Suprapubic skin (tissue), 4 donors: ENCODE measurements around the gene LMX1A. TPM values are rescaled to one million over a fixed set of nuclear protein-coding genes. Genes with fewer than 3 reads are reported as not detected.

Experiments
- DNase-seq, 2 donors: peaks; one replicate each; pipeline ENCODE4 v3.0.0-alpha.2; 2019; ENCODE audit warnings: low spot score in 2 of 2
- H3K27ac ChIP-seq: fragments of 200-600 bp; sonication (generic); one replicate; pipeline ENCODE4 v1.5.1; 2019
- H3K27me3 ChIP-seq: fragments of 200-600 bp; sonication (generic); one replicate; pipeline ENCODE4 v1.5.1; 2019
- H3K36me3 ChIP-seq: fragments of 200-600 bp; sonication (generic); one replicate; pipeline ENCODE4 v1.5.1; 2019
- H3K4me1 ChIP-seq: fragments of 200-600 bp; sonication (generic); one replicate; pipeline ENCODE4 v1.5.1; 2019
- H3K4me3 ChIP-seq: fragments of 200-600 bp; sonication (generic); one replicate; pipeline ENCODE4 v1.5.1; 2019; ENCODE audit warnings: mild to moderate bottlenecking
- H3K9me3 ChIP-seq: fragments of 200-600 bp; sonication (generic); one replicate; pipeline ENCODE4 v1.5.1; 2019
- CTCF ChIP-seq, 2 donors: fragments of 200-600 bp in 1 of 2; fragments of 450-650 bp in 1 of 2; sonication (generic) in 1 of 2; IDR thresholded peaks; one replicate each; pipeline ENCODE4 v1.5.1; 2016 to 2019; ENCODE audit warnings: antibody characterized with exemption in 2 of 2, mild to moderate bottlenecking in 1 of 2, moderate library complexity in 1 of 2
- EP300 ChIP-seq: sonication (generic); formaldehyde crosslinking; IDR thresholded peaks from one replicate; pipeline ENCODE4 v1.6.1; 2017; ENCODE audit warnings: antibody characterized with exemption
- POLR2A ChIP-seq, 2 donors: fragments of 450-650 bp; IDR thresholded peaks; one replicate each; pipeline ENCODE4 v1.6.1; 2017; ENCODE audit warnings: antibody characterized with exemption in 2 of 2, mild to moderate bottlenecking in 2 of 2, moderate library complexity in 2 of 2
- POLR2AphosphoS5 ChIP-seq, 3 donors: sonication (generic); formaldehyde crosslinking; IDR thresholded peaks; one replicate each; pipeline ENCODE4 v1.6.1; 2017; ENCODE audit warnings: antibody characterized with exemption in 3 of 3
- WGBS: methylation state at CpG from one replicate; pipeline ENCODE4 v1.1.5; 2018; 5-methylcytosine and 5-hydroxymethylcytosine counted together
- total RNA-seq, 4 donors: library from RNA; depleted of rRNA; stranded (reverse); fragments of >200 nt; gene quantifications; one replicate each; pipeline ENCODE4 v1.1.0, GENCODE V29; 2016

LMX1A gene
- total RNA-seq, 4 donors from 2014 or later = 0.44 TPM; not detected in 3

GRCh38 chr1:165290148-165290547 is 66.4 kb downstream of the LMX1A start:
- no peaks in the 10 kb centered on the region for H3K27me3 ChIP-seq
- TF ChIP-seq POLR2A (IDR thresholded peaks at IDR 0.05) (no peak), CTCF (IDR thresholded peaks at IDR 0.05) (peak in 1 of 2 donors; percentile 16)
- H3K36me3 ChIP-seq = no peaks in the 10 kb centered on the region
- H3K9me3 ChIP-seq = no peaks in the 10 kb centered on the region
- DNase-seq = no peak
- H3K4me1 ChIP-seq = peaks cover 6% of the 10 kb centered on the region
- WGBS = 45% methylated on average over 7 of the region's 7 CpGs
- no peak overlapping the region for H3K27ac ChIP-seq
- no peak overlapping the region for H3K4me3 ChIP-seq

GRCh38 chr1:165289556-165289955 is 67.0 kb downstream of the LMX1A start:
- H3K9me3 ChIP-seq = no peaks in the 10 kb centered on the region
- H3K4me3 ChIP-seq = no peak overlapping the region
- WGBS = 78% methylated on average over 3 of the region's 3 CpGs
- H3K36me3 ChIP-seq = no peaks in the 10 kb centered on the region
- TF ChIP-seq CTCF (IDR thresholded peaks at IDR 0.05) = no peak
- no peak for TF ChIP-seq POLR2AphosphoS5 (IDR thresholded peaks at IDR 0.05)
- no peak for TF ChIP-seq EP300
- no peak for TF ChIP-seq POLR2A (IDR thresholded peaks at IDR 0.05)
- H3K27me3 ChIP-seq = no peaks in the 10 kb centered on the region
- H3K4me1 ChIP-seq = peaks cover 6% of the 10 kb centered on the region
- H3K27ac ChIP-seq = no peak overlapping the region
- DNase-seq = no peak

GRCh38 chr1:165288350-165289120 is 68.0 kb downstream of the LMX1A start:
- 73% methylated on average over 9 of the region's 15 CpGs for WGBS
- Histone ChIP-seq H3K27ac (no peak overlapping the region), H3K4me3 (no peak overlapping the region), H3K9me3 (no peaks in the 10 kb centered on the region), H3K27me3 (no peaks in the 10 kb centered on the region), H3K4me1 (peaks cover 6% of the 10 kb centered on the region), H3K36me3 (no peaks in the 10 kb centered on the region)
- TF ChIP-seq POLR2AphosphoS5 (IDR thresholded peaks at IDR 0.05) = no peak
- TF ChIP-seq EP300 = no peak
- TF ChIP-seq POLR2A (IDR thresholded peaks at IDR 0.05) = no peak
- TF ChIP-seq CTCF (IDR thresholded peaks at IDR 0.05) = no peak
- no peak for DNase-seq

- H3K9me3 ChIP-seq = no peaks in the 10 kb centered on the region
- H3K27ac ChIP-seq = no peak overlapping the region
- TF ChIP-seq EP300 = no peak
- TF ChIP-seq POLR2A (IDR thresholded peaks at IDR 0.05) = no peak
- no peak for TF ChIP-seq POLR2AphosphoS5 (IDR thresholded peaks at IDR 0.05)
- no peak for TF ChIP-seq CTCF (IDR thresholded peaks at IDR 0.05)
- no peaks in the 10 kb centered on the region for H3K36me3 ChIP-seq
- DNase-seq = no peak
- peaks cover 6% of the 10 kb centered on the region for H3K4me1 ChIP-seq
- no peaks in the 10 kb centered on the region for H3K27me3 ChIP-seq
- H3K4me3 ChIP-seq = no peak overlapping the region
- WGBS = 78% methylated on average over 4 of the region's 4 CpGs
Measured at GRCh38 chr1:165287781-165288180, 68.7 kb downstream of the LMX1A start.

GRCh38 chr1:165287329-165287728 is 69.2 kb downstream of the LMX1A start:
- H3K9me3 ChIP-seq = no peaks in the 10 kb centered on the region
- H3K4me3 ChIP-seq = no peak overlapping the region
- TF ChIP-seq EP300 = no peak
- TF ChIP-seq POLR2A (IDR thresholded peaks at IDR 0.05) = no peak
- no peak for TF ChIP-seq POLR2AphosphoS5 (IDR thresholded peaks at IDR 0.05)
- TF ChIP-seq CTCF (IDR thresholded peaks at IDR 0.05) = no peak
- no peaks in the 10 kb centered on the region for H3K36me3 ChIP-seq
- H3K27me3 ChIP-seq = no peaks in the 10 kb centered on the region
- H3K27ac ChIP-seq = no peak overlapping the region
- no peak for DNase-seq
- WGBS = 74% methylated on average over 3 of the region's 3 CpGs
- peaks cover 6% of the 10 kb centered on the region for H3K4me1 ChIP-seq
